ENCODE data around the gene ZNF423.

The ZNF423 gene

GRCh38 chr16:49552313-49552928 is 303.5 kb downstream of the ZNF423 start:
- DNase-seq (ENCODE audit: low read depth), result no peak

- DNase-seq (ENCODE audit: low read depth), result no peak
Observed at GRCh38 chr16:49550666-49551065, 305.2 kb downstream of the ZNF423 start.

GRCh38 chr16:49550140-49550539 is 305.8 kb downstream of the ZNF423 start:
- no peak for DNase-seq (ENCODE audit: low read depth)

GRCh38 chr16:49548325-49548970 is 307.5 kb downstream of the ZNF423 start:
- no peak for DNase-seq (ENCODE audit: low read depth)

- no peak for DNase-seq (ENCODE audit: low read depth)
Observed at GRCh38 chr16:49547448-49547847, 308.5 kb downstream of the ZNF423 start.

- DNase-seq (ENCODE audit: low read depth), result no peak
Observed at GRCh38 chr16:49546735-49547134, 309.2 kb downstream of the ZNF423 start.

- DNase-seq (ENCODE audit: low read depth), result no peak
Observed at GRCh38 chr16:49545741-49546448, 310.0 kb downstream of the ZNF423 start.

- DNase-seq (ENCODE audit: low read depth), result no peak
Observed at GRCh38 chr16:49545243-49545642, 310.7 kb downstream of the ZNF423 start.

- no peak for DNase-seq (ENCODE audit: low read depth)
Observed at GRCh38 chr16:49544828-49545227, 311.1 kb downstream of the ZNF423 start.

- DNase-seq (ENCODE audit: low read depth), result no peak
Observed at GRCh38 chr16:49543631-49543946, 312.3 kb downstream of the ZNF423 start.

- DNase-seq (ENCODE audit: low read depth), result no peak
Observed at GRCh38 chr16:49542946-49543630, 312.8 kb downstream of the ZNF423 start.

GRCh38 chr16:49542391-49542891 is 313.5 kb downstream of the ZNF423 start:
- DNase-seq (ENCODE audit: low read depth), result no peak

GRCh38 chr16:49540836-49541235 is 315.1 kb downstream of the ZNF423 start:
- DNase-seq (ENCODE audit: low read depth), result no peak

GRCh38 chr16:49539758-49540157 is 316.2 kb downstream of the ZNF423 start:
- DNase-seq (ENCODE audit: low read depth), result no peak

GRCh38 chr16:49537924-49538459 is 317.9 kb downstream of the ZNF423 start:
- DNase-seq (ENCODE audit: low read depth), result no peak

GRCh38 chr16:49534901-49535610 is 320.9 kb downstream of the ZNF423 start:
- no peak for DNase-seq (ENCODE audit: low read depth)

GRCh38 chr16:49533422-49533821 is 322.5 kb downstream of the ZNF423 start:
- DNase-seq (ENCODE audit: low read depth), result no peak

- DNase-seq (ENCODE audit: low read depth), result no peak
Observed at GRCh38 chr16:49532873-49533272, 323.0 kb downstream of the ZNF423 start.

GRCh38 chr16:49531931-49532840 is 323.7 kb downstream of the ZNF423 start:
- no peak for DNase-seq (ENCODE audit: low read depth)

GRCh38 chr16:49531425-49531824 is 324.5 kb downstream of the ZNF423 start:
- DNase-seq (ENCODE audit: low read depth), result no peak

All from GM04504 (cell line).